Right renal cortex interstitium (tissue), 3 donors: Measurements from ENCODE around the gene PPP1CA. TPM values are rescaled to one million over a fixed set of nuclear protein-coding genes. Genes with fewer than 3 reads are reported as not detected.

Experiments used
- DNase-seq, 3 donors: peaks; one replicate each; pipeline ENCODE4 v3.0.0-alpha.2; 2013; ENCODE audit warnings: low read depth in 3 of 3, low spot score in 2 of 3
- polyA plus RNA-seq, 3 donors: library from polyadenylated mRNA; unstranded; fragments of 120-200 nt; gene quantifications; one replicate each; pipeline ENCODE4 v1.2.1, GENCODE V29; 2013; ENCODE audit not compliant: insufficient read length in 3 of 3

The PPP1CA gene
- 100 to 1,000 TPM; 132 to 171 (median 159) TPM for polyA plus RNA-seq

DNA sequence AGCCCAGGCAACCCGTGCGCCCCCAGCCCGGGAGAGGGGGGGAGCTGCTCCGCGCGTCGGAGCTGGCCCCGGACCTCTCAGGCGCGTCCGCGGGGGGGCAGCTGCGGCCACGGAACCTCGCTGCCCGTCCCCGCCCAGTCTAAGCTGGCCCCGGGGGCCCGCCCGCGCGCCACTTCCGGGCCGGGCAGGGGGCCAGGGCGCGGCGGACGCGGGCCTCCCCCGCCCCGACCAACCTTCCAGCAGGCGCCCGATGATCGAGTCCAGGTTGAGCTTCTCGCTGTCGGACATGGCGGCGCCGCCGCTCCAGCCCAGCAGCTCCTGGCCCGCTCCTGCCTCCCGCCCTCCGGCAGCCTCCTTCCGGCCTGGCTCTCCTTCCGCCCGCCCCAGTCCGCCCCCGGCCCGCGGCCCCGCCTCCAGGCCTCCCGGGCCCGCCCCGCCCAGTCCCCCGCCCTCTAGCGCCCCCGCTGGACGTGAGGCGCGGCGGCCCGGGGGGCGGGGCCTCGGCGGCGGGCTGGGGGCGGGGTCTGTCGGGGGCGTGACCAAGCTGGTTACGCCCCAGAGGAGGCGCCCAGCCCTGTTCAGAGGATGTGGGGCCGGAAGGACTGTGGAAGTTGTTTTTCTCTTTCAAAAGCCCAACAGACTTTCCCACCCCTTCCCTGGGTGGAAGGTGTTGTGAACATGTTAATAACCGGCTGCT lies at the start of gene PPP1CA:
Gene PPP1CA (minus strand): TSS at position 364 of the 697 bp plus-strand sequence. CDS start 76 bp downstream, at position 288.
- peak in 1 of 3 donors; percentile 72 for DNase-seq

GRCh38 chr11:67450796-67451657 lies 49.4 kb upstream of the PPP1CA start:
- no peak for DNase-seq

DNA sequence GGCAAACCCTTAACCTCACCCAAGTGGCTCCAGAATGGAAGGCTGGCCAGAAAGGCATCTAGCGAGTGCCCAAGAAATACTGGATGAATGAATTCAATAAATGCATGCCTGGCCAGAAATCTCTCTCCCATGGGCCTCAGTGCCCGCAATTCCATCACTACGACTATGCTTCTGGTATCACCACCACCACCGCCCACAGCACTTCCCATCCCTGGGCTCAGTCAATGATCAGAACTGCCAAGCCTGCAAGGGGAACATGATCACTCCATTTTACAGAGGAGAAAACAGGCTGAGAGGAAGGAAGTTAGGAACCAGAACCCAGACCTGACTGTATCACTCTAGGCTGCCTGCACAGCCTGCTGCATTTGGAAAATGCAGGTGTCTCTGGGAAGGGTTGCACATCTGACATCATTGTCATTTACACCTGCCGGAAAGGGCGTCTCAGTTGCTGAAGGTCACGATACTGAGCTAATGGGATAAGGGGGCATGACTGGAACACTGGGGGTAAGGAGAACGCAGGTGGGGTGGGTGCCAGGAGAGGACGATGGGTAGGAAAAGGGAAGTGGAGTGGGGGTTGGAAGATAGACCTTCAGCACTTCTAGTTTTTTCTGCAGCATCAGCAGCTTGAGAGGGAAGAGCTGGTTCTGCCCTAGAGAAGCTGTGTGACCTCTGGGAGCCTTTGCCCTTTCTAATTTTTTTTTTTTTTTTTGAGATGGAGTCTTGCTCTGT lies 47.6 kb upstream of the PPP1CA start:
- no peak for DNase-seq

DNA sequence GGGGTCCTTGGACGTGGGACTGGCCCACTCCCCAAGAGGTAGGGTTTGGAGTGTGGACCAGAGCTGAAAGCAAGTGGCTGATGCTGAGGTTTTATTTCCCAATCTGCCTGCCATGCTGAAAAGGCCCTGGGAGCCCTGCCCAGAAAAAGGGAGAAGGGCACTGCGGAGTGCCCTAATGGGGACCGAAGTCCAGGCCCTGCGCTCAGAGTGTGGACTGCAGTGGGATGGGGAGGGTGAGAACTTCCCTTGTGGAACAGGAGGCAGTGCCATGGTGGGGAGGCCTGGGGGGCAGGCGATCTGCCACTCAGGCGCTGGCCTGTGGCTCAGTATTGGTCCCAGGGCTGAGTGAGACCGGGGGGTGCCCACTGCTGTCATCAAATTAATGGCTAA lies 46.6 kb upstream of the PPP1CA start:
- DNase-seq, result no peak

- no peak for DNase-seq
These were observed 43.9 kb upstream of the PPP1CA start for GRCh38 chr11:67445515-67445914.

GRCh38 chr11:67442504-67443404 lies 41.1 kb upstream of the PPP1CA start:
- no peak for DNase-seq

GRCh38 chr11:67441731-67442351 lies 40.2 kb upstream of the PPP1CA start:
- no peak for DNase-seq

DNA sequence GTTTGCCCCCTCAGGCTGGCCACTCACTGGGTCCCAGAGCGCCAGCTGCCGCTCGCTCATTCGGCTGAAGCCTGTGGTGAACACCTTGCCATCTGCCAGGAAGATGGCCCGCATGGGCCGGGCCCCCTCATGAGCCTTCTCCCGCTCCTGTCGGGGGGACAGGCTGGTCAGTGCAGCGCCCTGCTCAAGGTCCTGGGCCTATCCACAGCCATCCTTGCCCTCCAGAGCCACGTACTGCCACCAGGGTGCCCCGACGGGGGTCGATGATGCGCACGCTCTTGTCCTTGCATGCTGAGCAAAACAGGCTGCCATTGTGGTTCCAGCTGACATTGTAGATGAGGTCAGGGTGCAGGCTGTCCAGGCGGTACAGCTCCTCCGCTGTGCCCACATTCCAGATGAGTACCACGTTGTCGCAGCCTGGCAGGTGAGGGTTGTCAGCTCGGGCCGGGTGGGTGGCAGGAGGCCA lies 39.5 kb upstream of the PPP1CA start:
- DNase-seq, result no peak

- DNase-seq, result no peak
These were observed 38.8 kb upstream of the PPP1CA start for GRCh38 chr11:67440229-67441097.

DNA sequence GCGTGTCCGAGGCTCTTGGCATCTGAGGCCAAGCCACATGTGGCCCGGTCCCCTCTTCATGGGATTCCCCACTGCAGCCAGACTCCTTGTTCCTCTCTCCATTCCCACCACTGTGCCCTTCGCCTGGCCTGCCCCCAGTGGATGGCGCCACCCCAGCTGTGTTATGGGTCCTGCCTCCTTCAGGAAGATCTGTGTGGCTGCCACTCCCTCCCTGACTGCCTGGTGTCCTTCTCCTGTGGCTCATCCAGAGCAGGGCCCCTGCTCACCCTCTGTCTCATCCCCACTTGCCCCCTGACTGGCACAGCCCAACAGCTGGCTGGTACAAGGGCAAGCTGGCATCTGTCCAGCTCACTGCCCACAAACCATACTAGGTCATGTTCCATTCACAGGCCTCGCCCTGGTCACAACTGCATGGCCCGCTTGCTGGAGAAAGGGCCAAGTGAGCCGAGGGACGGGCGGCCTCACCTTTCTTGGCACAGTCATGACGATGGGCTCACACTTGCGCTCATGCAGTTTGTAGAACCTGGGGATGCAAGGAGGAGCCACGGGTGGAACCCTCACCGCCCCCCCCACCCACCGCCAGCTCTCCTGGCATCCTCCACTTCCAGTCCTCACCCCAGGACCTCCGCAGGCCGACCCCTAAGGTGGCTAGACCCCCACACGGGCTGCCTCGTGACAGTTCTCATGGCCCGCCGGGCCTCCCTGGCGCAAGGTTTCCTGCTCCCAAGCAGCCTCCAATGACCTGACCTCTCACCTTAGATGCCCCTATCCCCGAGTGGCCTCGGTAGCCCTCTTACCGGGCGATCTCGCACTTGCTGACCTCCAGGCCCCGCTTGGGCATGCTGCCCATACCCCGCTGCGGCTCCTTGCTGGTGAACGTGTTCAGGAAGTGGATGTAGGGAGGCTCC lies 37.9 kb upstream of the PPP1CA start:
- no peak for DNase-seq

DNA sequence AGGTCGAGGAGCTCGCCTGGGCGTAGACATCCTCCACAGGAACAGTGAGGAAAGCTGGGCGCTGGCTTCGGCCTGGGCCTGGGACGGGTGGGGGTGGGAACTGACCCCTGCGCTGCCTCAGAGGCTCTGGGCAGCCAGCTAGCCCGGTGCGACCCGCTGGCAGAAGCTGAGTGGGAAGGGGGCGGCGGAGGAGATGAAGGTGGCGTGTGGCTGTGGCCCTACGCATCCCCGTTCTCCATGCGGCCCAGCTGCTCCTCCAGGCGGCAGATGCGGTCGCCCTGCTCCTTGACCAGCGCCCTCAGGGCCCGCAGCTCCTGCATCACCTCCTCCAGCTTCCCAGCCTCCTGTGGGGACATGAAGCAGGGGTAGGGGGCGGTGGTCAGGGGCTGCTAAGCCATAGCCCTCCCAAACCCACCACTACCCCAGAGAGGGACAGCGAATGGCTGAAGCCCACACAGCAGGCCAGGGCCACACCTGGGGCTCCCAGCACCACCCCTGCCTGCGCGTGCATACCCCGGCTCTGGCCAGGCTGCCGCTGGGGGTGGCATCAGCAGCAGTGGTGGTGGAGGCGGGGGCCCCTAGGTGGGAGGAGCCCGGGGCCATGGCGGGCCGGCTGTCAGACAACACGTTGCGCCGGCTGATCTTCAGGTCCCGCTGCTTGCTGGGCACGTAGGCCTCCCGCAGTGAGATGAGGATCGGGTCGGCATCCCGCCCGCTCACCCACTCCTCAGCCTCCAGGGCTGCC lies 36.7 kb upstream of the PPP1CA start:
- DNase-seq, result no peak

- DNase-seq, result no peak
These were observed 36.1 kb upstream of the PPP1CA start for GRCh38 chr11:67437809-67438157.

DNA sequence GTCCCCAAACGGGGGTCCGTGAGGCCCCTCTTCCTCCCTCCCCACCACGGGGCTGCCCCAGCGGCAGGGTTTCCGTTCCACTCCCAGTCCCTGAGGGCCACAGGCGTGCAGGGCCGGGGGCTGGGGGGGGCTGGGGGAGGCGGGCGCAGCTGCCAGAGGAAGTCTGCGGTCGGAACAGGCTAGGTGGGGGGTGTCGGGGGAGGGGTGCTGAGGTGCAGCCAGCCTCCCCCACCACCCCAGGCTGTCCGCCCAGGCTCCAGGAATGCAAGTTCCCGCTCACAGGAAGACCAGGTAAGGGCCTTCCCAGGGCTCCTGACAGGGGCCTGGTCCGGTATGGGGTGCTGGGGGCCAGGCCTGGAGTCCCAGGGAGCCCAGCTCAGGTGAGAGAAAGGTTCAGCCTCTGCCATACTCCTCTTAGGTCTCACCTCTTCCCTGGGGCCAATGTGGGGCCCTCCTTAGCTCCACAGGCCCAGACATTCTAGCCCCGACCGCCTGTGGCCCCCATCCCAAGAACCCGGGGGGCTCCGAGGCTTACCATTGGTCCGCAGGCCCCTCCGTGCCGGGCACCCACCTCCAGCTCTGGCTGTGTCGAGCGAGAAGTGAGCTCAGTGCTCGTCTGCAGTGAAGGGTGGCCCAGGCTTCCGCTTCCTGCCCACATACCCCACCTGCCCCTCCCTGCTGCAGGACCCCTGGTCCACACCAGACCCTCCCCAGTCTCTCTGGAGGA lies 35.6 kb upstream of the PPP1CA start, which contains the start of gene PTPRCAP:
Gene PTPRCAP (minus strand): TSS at position 601 of the 727 bp plus-strand sequence. CDS start 63 bp downstream, at position 538.
- no peak for DNase-seq

DNA sequence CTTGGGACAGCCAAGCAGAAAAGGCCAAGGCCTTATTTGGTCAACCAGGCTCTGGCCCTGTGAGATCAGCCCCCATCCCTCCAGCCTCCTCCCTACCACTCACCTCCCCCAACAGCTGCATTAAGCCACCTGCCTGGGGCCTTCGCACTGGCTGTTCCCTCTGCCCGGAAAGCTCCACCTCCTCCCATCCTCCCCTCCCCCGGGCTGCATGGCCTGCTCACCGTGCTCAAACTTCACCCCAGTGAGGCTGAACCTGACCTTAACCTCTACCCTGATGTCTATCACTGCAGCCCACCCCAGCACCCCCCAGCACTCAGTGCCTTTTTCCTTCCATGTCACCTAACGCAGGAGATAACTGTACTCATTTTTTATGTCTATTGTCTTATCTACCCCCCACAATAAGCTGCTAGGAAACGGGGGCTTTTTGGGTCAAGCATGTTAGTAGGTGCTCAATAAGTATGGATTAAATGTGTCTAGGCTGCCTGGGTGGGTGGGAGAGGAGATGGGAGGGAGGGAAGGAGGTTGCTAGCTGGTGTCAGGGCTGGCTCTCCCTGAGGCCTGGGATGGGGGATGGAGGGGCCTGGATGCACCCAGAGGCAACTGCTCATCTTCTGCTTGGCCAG lies 34.9 kb upstream of the PPP1CA start:
- no peak for DNase-seq

DNA sequence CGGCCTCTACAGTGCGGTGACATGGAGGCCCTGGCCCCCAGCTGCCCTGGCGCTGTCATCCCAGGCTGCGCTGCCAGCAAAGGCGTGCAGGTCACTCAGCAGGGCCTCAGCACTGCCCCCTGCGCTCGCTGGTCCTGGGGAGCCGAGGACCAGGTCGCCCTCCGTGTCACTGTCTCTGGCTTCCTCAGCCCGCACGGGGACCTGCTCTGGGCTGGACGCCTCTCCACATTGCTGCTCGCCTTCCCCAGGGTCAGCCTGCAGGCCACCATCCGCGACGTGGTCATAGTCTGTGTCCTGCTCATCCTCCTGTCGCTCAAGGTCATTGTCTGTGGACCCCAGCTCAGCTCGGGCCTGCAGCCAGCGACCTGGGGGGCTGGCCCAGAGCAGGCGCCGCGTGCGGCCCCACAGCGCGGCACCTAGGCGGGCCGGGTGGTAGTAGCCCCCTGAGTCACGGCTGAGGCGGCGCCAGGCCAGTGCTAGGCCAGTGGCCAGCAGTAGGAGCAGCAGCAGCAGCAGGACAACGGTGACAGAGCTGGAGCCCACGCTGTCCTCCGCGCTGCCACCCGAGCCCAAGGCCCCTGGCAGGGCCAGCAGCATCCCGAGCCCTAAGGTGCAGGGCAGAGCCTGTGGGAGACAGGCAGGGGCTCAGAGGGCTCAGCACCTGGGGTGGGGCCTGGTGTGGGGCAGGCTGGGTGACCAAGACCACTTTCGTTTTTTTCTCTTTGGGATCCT lies 34.2 kb upstream of the PPP1CA start:
- DNase-seq, result no peak
